ENCODE measurements around the gene CD82. TPM values are rescaled to one million over a fixed set of nuclear protein-coding genes. Genes with fewer than 3 reads are reported as not detected.

Gene CD82
- total RNA-seq, 1 experiment from 2014 or later: 4.5 TPM

GRCh38 chr11:44606472-44606871 is 41.0 kb downstream of the CD82 start:
- Histone ChIP-seq H2BK12ac (ENCODE audit: insufficient read length, low read depth, low read length) (no peak overlapping the region), H4K20me1 (ENCODE audit: control insufficient read depth, insufficient read depth, insufficient read length) (no peaks in the 10 kb centered on the region), H2AK5ac (ENCODE audit: insufficient read length, low read length) (no peak overlapping the region), H3K79me2 (ENCODE audit: insufficient read depth, low read length) (no peaks in the 10 kb centered on the region), H2BK20ac (ENCODE audit: low read depth, low read length, poor library complexity, severe bottlenecking) (no peak overlapping the region), H3K9me3 (ENCODE audit: control insufficient read depth, low read depth, low read length) (no peaks in the 10 kb centered on the region), H3K23me2 (ENCODE audit: insufficient read length, low read depth, low read length, poor library complexity, severe bottlenecking) (no peaks in the 10 kb centered on the region), H3K4me1 (ENCODE audit: insufficient read depth, low read length) (no peaks in the 10 kb centered on the region), H3K56ac (ENCODE audit: insufficient read length, low read depth, low read length) (no peak overlapping the region), H3K27me3 (ENCODE audit: insufficient read depth, low read length) (no peaks in the 10 kb centered on the region), H3K79me1 (ENCODE audit: insufficient read depth, low read depth, low read length, poor library complexity, severe bottlenecking) (no peaks in the 10 kb centered on the region), H3K9ac (ENCODE audit: extremely low read depth, insufficient read length, low read length) (no peak overlapping the region), H3K14ac (ENCODE audit: insufficient read depth, low read length) (no peak overlapping the region), H3K4me2 (ENCODE audit: insufficient read depth, insufficient read length, low read length) (no peak overlapping the region), H3K23ac (ENCODE audit: insufficient read length, low read depth, low read length) (no peak overlapping the region), H2BK120ac (ENCODE audit: low read depth, low read length, poor library complexity, severe bottlenecking) (no peak overlapping the region), H2BK15ac (ENCODE audit: low read depth, low read length) (no peak overlapping the region), H3K4ac (ENCODE audit: low read depth, low read length) (no peak overlapping the region), H3K27ac (ENCODE audit: insufficient read length, low read depth, low read length) (no peak overlapping the region), H2AFZ (ENCODE audit: low read length) (no peak overlapping the region), H2BK5ac (ENCODE audit: insufficient read length, low read length) (no peak overlapping the region), H4K5ac (ENCODE audit: insufficient read length, low read depth, low read length) (no peak overlapping the region), H4K8ac (replicated peaks; ENCODE audit: insufficient read length, low read depth, low read length) (no peak overlapping the region), H4K91ac (ENCODE audit: insufficient read length, low read depth, low read length) (no peak overlapping the region), H3K18ac (ENCODE audit: insufficient read length, low read depth, low read length) (no peak overlapping the region), H3T11ph (ENCODE audit: low read length) (no peak overlapping the region)
- Mint-ChIP-seq H3K4me1 (peaks cover 8 to 23% of the 10 kb centered on the region in 2 experiments), H3K4me3 (no peak overlapping the region), H3K9me3 (no peaks in the 10 kb centered on the region), H3K36me3 (ENCODE audit: insufficient read depth in 1 of 3, low read depth in 3 of 3) (no peaks in the 10 kb centered on the region), H3K27ac (no peak overlapping the region), H3K27me3 (ENCODE audit: low read depth) (peaks cover 5% of the 10 kb centered on the region; the same call in 1 of the 2 replicates)
- no CpG with 5 or more reads among the region's 3 CpGs for WGBS (ENCODE audit: extremely low coverage, insufficient read length, low lambda C conversion rate)
- no peak for TF ChIP-seq CTCF (conservative IDR thresholded peaks at IDR 0.05)
- DNase-seq: no peak
